Activated CD8-positive, alpha-beta memory T cell treated with anti-CD3 and anti-CD28 coated beads for 1 hour (primary cell): ENCODE measurements around the gene FLT3LG.

ENCODE experiments used
- DNase-seq, 2 donors: peaks; one replicate each; pipeline ENCODE4 v3.0.0-alpha.2; 2020; ENCODE audit warnings: low read depth in 1 of 2; ENCODE audit errors: extremely low read depth in 1 of 2

Gene FLT3LG

DNA sequence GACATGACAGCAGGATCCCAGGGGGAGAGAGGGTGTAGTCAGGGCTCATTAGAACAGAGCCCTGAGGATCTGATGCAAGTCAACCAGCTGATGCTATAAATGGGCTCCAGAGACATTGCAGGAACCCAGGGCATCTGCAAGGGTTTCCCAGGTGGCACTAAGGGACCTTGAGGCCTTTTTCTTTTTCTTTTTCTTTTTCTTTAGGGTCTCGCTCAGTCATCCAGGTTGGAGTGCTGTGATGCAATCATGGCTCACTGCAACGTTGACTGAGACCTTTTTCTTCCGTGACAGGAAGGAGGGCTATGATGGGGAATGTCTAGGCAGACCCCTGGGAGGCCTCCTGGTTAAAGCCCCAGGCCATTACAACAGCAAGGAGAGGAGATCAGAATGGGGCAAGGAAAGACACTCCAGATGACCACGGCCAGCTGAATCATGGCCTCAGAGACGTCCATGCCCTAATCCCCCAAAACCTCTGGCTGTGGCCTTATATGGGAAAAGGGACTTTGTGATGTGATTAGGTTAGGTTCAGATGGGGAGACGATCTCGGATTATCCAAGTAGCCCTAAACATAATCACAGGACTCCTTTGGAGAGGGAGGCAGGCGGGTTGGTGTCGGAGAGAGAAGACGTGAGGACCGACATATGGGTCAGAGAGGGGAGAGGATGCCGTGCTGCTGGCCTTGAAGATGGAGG, 33.9 kb downstream of the FLT3LG start:
- no peak for DNase-seq

DNA sequence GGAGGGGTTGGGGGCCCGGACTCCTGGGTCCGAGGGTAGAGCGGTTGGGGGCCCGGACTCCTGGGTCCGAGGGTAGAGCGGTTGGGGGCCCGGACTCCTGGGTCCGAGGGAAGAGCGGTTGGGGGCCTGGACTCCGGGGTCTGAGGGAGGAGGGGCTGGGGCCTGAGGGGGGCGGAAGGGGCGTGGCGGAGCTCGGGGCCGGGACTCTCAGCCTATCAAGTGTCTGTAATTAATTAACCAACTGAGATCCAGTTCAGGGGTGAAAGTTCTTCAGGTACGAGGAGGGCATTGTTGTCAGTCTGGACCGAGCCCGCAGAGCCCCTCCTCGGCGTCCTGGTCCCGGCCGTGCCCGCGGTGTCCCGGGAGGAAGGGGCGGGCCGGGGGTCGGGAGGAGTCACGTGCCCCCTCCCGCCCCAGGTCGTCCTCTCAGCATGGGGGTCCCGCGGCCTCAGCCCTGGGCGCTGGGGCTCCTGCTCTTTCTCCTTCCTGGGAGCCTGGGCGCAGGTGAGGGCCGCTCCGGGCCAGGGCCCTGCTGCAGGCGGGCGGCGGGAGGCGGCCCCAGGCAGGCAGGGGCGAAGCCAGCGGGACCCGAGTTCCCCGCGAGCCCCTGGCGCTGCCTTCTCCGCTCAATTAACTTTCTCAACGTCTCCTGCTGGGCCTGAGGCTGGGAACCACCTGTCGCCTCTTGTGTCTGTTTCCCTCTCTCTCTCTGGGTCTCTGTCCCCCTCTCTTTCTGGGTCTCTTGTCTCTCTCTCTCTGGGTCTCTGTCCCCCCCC, 39.1 kb downstream of the FLT3LG start:
- DNase-seq = no peak

GRCh38 chr19:49513746-49514118, 39.7 kb downstream of the FLT3LG start:
- no peak for DNase-seq

DNA sequence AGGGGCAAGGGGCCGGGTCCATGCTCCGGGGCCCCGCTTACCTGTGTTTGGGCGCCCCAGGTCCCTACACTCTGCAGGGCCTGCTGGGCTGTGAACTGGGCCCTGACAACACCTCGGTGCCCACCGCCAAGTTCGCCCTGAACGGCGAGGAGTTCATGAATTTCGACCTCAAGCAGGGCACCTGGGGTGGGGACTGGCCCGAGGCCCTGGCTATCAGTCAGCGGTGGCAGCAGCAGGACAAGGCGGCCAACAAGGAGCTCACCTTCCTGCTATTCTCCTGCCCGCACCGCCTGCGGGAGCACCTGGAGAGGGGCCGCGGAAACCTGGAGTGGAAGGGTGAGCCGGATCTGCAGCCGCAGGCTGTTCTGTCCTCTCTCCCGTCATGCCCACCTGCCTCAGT, 40.1 kb downstream of the FLT3LG start:
- no peak for DNase-seq

GRCh38 chr19:49515767-49516166, 41.8 kb downstream of the FLT3LG start:
- DNase-seq = no peak

DNA sequence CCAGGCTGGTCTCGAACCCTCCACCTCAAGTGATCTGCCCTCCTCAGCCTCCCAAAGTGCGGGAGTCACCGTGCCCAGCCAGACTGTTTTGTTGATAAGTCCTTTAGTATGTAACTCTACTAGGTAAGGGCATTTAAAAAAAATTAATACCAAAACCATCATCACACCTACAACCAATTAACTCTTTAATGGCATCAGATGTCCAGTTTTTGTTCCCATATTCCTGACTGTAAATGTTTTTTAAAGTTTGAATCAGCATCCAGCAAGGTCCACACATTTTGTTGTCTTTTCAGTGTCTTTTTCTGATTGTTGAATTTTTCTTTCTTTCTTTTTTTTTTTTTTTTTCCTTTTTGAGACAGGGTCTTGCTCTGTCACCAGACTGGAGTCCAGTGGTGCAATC, 44.0 kb downstream of the FLT3LG start:
- DNase-seq = no peak

- DNase-seq = no peak
Measured at GRCh38 chr19:49520705-49521319, 46.8 kb downstream of the FLT3LG start.

DNA sequence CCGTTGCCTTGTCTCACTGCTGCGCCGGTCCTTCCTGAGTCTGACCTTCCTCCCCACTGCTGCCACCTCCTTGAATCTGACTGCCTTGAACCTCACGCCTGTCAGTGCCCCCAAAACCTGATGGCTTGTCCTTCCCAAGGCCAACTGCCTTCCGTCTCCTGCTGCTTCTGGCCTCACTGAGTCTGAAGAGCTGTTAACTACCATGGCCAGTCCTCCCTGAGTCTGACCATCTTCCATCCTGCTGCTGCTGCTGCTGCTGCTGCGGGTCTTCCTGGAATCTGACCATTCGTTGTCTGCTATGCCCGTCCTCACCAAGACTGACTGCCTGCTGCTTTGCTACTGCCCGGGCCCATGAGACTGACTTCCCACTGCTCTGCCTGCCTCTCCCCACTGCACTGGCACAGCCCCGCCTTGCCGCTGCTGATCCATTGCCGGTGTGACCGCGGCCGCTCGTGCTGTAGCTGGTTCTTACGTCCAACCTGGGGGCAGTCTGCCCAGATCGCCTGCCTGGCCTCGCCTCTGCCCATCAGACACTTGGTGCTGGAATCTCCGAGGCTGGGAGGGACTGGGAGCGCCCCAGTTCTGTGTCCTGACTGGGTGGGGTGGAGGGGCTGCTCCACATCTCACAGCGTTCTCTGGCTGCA, 50.9 kb downstream of the FLT3LG start:
- DNase-seq = no peak

DNA sequence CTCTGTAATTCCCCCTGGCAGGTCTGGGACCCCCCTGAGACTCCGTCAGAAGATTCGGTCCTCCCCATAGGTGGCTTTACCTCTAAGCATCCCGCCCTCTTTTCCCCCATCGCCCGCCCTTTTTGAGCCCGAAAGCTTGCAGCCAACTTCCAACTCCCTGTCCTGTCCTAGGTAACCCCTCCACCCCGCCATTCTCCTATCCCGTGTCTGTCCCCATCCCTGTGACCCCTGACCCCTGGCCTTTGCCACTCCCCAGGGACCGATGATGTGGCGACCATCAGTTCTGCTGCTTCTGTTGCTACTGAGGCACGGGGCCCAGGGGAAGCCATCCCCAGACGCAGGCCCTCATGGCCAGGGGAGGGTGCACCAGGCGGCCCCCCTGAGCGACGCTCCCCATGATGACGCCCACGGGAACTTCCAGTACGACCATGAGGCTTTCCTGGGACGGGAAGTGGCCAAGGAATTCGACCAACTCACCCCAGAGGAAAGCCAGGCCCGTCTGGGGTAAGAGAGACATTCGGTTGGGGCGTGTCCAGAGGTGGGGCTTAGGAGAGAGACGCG, 54.3 kb downstream of the FLT3LG start:
- DNase-seq = no peak

DNA sequence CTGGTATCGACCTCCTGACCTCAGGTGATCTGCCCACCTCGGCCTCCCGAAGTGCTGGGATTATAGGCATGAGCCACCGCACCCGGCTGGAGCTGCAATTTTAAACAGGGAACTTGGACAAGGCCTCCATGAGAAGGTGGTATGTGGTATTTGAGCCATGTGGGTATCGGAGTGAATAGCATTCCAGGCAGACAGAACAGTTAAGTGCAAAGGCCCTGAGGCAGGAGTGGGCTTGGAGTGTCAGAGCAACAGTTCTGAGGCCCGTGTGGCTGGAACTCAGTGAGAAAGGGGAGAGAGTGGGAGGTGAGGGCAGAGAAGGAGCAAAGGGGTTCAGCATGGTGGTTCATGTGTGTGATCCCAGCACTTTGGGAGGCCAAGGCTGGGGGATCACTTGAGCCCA, 56.7 kb downstream of the FLT3LG start:
- DNase-seq = no peak

DNA sequence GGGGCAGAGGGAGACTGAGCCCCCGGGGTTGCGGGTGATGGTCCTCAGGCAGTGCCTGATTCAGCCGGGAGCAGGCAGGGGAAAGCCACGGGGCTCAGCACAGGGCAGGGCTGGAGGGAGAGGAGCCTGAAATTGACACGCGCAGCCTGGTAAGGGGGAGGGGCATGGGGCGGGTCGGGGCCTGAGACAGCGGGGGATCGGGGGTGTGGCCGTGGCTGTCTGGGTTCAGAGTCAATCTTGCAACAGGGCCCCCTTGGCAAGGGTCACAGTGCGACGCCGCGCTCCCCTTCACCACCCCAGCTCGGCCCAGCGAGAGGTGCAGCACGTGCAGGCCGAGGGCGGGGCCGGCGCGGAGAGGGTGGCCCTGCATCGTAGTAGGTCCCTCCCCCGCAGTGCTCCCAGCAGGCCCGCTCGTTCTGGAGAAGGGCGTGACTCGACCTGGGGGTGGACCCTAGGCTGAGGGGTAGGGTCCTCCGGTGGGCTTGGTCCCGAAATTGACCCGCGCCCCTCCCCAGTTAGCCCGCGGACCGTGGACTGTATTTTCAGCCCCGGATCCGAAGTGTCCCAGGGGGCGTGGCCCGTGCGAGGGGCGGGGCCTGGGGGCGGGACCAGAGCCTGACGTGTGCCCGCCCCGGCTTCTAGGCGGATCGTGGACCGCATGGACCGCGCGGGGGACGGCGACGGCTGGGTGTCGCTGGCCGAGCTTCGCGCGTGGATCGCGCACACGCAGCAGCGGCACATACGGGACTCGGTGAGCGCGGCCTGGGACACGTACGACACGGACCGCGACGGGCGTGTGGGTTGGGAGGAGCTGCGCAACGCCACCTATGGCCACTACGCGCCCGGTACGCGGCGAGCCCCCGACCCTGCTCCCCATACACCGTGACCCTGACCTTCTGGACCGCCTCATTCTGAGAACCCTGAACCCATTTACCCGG, 59.8 kb downstream of the FLT3LG start:
- DNase-seq = peak in 1 of 2 donors; percentile 79

DNA sequence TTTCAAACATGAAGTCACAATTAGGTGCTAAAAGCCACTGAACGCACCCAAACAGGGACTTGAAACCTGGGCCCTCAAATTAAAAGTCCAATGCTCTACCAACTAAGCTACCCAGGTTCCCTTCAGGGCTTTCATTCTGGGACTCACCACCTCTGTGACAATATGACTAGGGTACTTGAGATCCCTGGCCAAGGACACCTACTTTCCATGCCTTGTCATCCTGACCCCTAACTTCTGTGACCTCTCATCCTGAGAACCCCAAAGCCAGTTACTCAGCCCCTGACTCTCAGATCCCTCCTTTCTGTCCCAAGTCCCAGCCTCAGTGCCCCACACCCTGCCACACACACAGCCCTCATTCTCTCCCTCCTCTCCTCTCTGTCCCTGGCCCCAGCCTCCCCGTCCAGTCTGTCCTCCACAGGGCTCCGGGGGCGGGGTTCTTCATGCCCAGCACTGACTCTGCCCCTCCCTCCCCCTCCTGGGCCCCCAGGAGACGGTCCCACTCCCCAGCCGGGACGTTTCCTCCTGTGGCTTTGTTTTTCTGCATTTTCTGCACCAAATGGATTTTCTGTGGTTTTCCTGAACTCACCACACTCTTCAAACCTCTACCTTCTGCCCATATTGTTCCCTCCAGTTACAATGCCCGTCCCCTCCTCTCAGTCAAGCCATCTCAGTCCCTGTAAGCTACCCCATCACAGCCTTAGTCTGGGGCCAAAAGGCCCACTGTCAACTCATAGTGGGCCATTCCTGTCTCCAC, 60.8 kb downstream of the FLT3LG start:
- no peak for DNase-seq
